C4-2B (cell line): ENCODE results near the gene DHX38.

Source experiments
- H3K27ac ChIP-seq: fragments of 450-650 bp; 2 replicates; pipeline ENCODE4 v1.5.1; 2017
- ZFX ChIP-seq: fragments of 450-650 bp; IDR thresholded peaks from 2 replicates; pipeline ENCODE4 v1.6.1; 2017
- TF ChIP-seq, protein P1 (sequence below): fragments of 450-650 bp; conservative IDR thresholded peaks from 2 replicates; pipeline ENCODE4 v1.5.1; 2017; ENCODE audit warnings: mild to moderate bottlenecking

The DHX38 gene

GRCh38 chr16:72099377-72099818, 5.8 kb downstream of the DHX38 start:
- TF ChIP-seq, protein P1, sequence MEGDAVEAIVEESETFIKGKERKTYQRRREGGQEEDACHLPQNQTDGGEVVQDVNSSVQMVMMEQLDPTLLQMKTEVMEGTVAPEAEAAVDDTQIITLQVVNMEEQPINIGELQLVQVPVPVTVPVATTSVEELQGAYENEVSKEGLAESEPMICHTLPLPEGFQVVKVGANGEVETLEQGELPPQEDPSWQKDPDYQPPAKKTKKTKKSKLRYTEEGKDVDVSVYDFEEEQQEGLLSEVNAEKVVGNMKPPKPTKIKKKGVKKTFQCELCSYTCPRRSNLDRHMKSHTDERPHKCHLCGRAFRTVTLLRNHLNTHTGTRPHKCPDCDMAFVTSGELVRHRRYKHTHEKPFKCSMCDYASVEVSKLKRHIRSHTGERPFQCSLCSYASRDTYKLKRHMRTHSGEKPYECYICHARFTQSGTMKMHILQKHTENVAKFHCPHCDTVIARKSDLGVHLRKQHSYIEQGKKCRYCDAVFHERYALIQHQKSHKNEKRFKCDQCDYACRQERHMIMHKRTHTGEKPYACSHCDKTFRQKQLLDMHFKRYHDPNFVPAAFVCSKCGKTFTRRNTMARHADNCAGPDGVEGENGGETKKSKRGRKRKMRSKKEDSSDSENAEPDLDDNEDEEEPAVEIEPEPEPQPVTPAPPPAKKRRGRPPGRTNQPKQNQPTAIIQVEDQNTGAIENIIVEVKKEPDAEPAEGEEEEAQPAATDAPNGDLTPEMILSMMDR: peak; percentile 72
- TF ChIP-seq ZFX: no peak
- no peak overlapping the region for H3K27ac ChIP-seq

- H3K27ac ChIP-seq: no peak overlapping the region
- TF ChIP-seq, protein P1: no peak
- TF ChIP-seq ZFX: no peak
Measured at GRCh38 chr16:72101195-72101594, 7.5 kb downstream of the DHX38 start.

DNA sequence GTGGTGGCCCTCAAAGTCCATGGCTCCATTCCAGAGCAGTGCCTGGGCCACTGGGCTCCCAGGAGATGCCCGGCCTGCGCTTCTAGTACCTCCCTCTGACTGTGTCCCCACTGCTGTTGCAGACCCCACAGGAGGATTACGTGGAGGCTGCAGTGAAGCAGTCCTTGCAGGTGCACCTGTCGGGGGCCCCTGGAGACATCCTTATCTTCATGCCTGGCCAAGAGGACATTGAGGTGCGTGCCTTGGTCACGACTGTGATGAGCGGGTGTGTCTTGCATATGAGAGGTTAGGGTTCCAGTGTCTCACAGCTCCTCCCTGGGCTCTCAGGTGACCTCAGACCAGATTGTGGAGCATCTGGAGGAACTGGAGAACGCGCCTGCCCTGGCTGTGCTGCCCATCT, 11.3 kb downstream of the DHX38 start:
- no peak overlapping the region for H3K27ac ChIP-seq
- TF ChIP-seq ZFX: no peak
- TF ChIP-seq, protein P1: no peak

DNA sequence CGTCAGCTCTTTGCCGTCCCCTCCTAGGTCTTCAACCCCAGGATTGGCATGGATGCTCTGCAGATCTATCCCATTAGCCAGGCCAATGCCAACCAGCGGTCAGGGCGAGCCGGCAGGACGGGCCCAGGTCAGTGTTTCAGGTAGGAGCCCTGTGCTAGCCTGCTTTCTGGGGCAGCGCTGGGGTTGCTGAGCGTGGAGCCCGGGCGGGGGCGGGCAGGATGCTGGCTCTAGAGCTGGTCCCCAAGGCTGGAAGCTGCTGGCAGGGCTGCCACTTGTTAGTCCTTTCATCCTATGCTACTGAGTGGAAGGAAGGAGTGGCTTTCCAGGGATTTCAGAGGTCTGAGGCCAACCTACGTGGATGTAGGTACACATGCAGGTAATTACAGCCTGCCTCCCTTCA, 12.3 kb downstream of the DHX38 start:
- TF ChIP-seq, protein P1: no peak
- TF ChIP-seq ZFX: no peak
- H3K27ac ChIP-seq: no peak overlapping the region

- no peak for TF ChIP-seq ZFX
- TF ChIP-seq, protein P1: no peak
Measured at GRCh38 chr16:72107371-72107770, 13.7 kb downstream of the DHX38 start.

DNA sequence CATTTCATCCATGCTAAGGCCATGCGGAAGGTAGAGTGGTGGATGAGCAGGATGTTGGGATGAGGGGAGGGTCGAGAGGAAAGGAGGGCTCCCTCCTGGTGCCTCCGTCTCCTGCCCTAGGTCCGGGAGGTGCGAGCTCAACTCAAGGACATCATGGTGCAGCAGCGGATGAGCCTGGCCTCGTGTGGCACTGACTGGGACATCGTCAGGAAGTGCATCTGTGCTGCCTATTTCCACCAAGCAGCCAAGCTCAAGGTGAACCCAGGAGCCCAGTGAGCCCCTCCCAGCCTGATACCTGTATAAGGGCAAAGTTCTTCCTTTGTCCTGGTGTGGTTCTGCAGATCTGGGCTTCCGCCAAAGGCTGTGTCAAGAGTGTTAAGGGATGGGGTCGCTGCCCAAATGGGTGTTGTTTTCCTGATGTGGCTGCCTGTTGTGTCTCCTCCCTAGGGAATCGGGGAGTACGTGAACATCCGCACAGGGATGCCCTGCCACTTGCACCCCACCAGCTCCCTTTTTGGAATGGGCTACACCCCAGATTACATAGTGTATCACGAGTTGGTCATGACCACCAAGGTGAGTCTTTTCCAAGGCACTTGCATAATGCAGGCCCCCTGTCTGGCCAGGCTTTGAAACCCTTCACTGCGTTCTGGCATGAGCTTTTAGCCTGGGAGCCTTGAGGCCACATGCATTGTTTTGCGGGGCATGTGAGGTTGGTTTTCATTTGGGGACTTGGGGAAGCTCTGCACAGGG, 14.9 kb downstream of the DHX38 start:
- TF ChIP-seq ZFX: no peak
- TF ChIP-seq, protein P1: no peak
- H3K27ac ChIP-seq: no peak overlapping the region

More at GRCh38 chr16:72107371-72107770, 13.7 kb downstream of the DHX38 start:
- H3K27ac ChIP-seq: no peak overlapping the region

DNA sequence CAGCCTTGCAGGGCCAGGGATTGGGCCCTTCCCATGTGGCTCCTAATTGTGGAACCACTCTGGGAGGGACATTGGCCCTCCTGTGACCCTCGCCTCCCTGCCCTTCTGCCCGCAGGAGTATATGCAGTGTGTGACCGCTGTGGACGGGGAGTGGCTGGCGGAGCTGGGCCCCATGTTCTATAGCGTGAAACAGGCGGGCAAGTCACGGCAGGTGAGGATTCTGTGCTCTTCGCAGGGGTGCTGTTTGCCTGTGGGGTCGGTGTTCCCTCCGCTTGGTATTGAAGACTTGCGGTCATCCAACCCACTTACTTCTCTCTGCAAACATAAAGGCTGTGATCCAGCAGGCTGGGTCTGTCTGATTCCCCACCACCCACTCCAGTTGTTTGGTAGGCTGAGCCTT, 15.7 kb downstream of the DHX38 start:
- TF ChIP-seq ZFX: no peak
- TF ChIP-seq, protein P1: no peak
- no peak overlapping the region for H3K27ac ChIP-seq
